Measurements from ENCODE around the gene EYA4.

The EYA4 gene

GRCh38 chr6:133242637-133243585 lies 1.8 kb downstream of the EYA4 start:
- in situ Hi-C loops (cut with HindIII; ENCODE audit: low sequenced_read_pairs) = no loop called here

GRCh38 chr6:133243723-133244305 lies 2.7 kb downstream of the EYA4 start:
- in situ Hi-C loops (cut with HindIII; ENCODE audit: low sequenced_read_pairs) = no loop called here

- in situ Hi-C loops (cut with HindIII; ENCODE audit: low sequenced_read_pairs) = no loop called here
Observed at GRCh38 chr6:133244519-133244918, 3.4 kb downstream of the EYA4 start.

GRCh38 chr6:133245007-133245406 lies 3.9 kb downstream of the EYA4 start:
- in situ Hi-C loops (cut with HindIII; ENCODE audit: low sequenced_read_pairs) = no loop called here

- in situ Hi-C loops (cut with HindIII; ENCODE audit: low sequenced_read_pairs) = no loop called here
Observed at GRCh38 chr6:133245422-133245903, 4.3 kb downstream of the EYA4 start.

GRCh38 chr6:133247581-133247980 lies 6.4 kb downstream of the EYA4 start:
- in situ Hi-C loops (cut with HindIII; ENCODE audit: low sequenced_read_pairs) = no loop called here

- in situ Hi-C loops (cut with HindIII; ENCODE audit: low sequenced_read_pairs) = no loop called here
Observed at GRCh38 chr6:133248241-133249001, 7.3 kb downstream of the EYA4 start.

GRCh38 chr6:133251688-133252087 lies 10.5 kb downstream of the EYA4 start:
- in situ Hi-C loops (cut with HindIII; ENCODE audit: low sequenced_read_pairs) = no loop called here

- in situ Hi-C loops (cut with HindIII; ENCODE audit: low sequenced_read_pairs) = no loop called here
Observed at GRCh38 chr6:133254552-133255228, 13.5 kb downstream of the EYA4 start.

GRCh38 chr6:133257545-133258105 lies 16.5 kb downstream of the EYA4 start:
- in situ Hi-C loops (cut with HindIII; ENCODE audit: low sequenced_read_pairs) = no loop called here

- in situ Hi-C loops (cut with HindIII; ENCODE audit: low sequenced_read_pairs) = no loop called here
Observed at GRCh38 chr6:133259561-133259960, 18.4 kb downstream of the EYA4 start.

GRCh38 chr6:133262804-133263203 lies 21.6 kb downstream of the EYA4 start:
- in situ Hi-C loops (cut with HindIII; ENCODE audit: low sequenced_read_pairs) = no loop called here

- in situ Hi-C loops (cut with HindIII; ENCODE audit: low sequenced_read_pairs) = no loop called here
Observed at GRCh38 chr6:133265066-133265465, 23.9 kb downstream of the EYA4 start.

- in situ Hi-C loops (cut with HindIII; ENCODE audit: low sequenced_read_pairs) = no loop called here
Observed at GRCh38 chr6:133266186-133266585, 25.0 kb downstream of the EYA4 start.

- in situ Hi-C loops (cut with HindIII; ENCODE audit: low sequenced_read_pairs) = no loop called here
Observed at GRCh38 chr6:133268621-133269020, 27.5 kb downstream of the EYA4 start.

GRCh38 chr6:133274813-133275212 lies 33.7 kb downstream of the EYA4 start:
- in situ Hi-C loops (cut with HindIII; ENCODE audit: low sequenced_read_pairs) = no loop called here

- in situ Hi-C loops (cut with HindIII; ENCODE audit: low sequenced_read_pairs) = no loop called here
Observed at GRCh38 chr6:133275213-133275612, 34.1 kb downstream of the EYA4 start.

- in situ Hi-C loops (cut with HindIII; ENCODE audit: low sequenced_read_pairs) = no loop called here
Observed at GRCh38 chr6:133277228-133277899, 36.2 kb downstream of the EYA4 start.

GRCh38 chr6:133277900-133278545 lies 36.9 kb downstream of the EYA4 start:
- in situ Hi-C loops (cut with HindIII; ENCODE audit: low sequenced_read_pairs) = no loop called here
